Glomerular visceral epithelial cell (primary cell): ENCODE data around the gene USP35.

ENCODE experiments used
- DNase-seq: peaks from one replicate; pipeline ENCODE4 v3.0.0-alpha.2; 2016; ENCODE audit errors: extremely low spot score

USP35 gene

GRCh38 chr11:78199015-78199652 is 10.4 kb downstream of the USP35 start:
- no peak for DNase-seq

- DNase-seq = no peak
Measured at GRCh38 chr11:78199653-78200015, 10.9 kb downstream of the USP35 start.

GRCh38 chr11:78200061-78200460 is 11.3 kb downstream of the USP35 start:
- no peak for DNase-seq

- no peak for DNase-seq
Measured at GRCh38 chr11:78200553-78200952, 11.8 kb downstream of the USP35 start.

DNA sequence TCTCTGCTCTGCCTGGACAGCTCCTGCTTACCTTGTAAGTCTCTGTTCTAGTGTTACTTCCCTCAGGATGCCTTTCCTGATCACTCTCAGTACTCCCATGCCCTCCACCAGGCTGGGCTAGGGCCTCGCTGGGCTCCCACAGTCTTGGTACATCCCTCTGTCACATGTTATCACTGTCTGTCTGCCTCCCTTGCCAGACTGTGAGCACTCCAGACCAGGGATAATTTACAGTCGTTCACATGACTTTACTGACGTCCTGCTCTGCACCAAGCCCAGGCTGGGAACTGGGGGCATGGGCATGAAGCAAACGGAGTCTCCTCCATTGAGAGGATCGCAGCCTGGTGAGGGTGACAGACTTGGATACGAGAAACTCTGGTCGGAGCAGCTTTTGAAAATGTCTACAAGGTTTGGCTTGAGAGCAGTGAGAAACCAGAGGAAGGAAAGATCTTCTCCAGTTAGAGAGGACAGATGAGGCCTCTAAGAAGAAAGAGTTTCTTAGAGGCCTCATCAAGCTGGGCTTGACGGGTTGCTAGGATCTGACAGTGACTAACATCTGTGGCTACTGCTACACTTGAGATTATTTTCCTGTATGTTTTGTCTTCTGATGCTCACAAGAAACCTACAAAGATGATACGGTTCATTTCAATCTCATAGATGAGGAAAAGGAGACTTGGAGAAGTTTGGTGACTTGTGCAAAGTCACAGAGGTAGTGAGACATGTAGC is 12.5 kb downstream of the USP35 start:
- no peak for DNase-seq

DNA sequence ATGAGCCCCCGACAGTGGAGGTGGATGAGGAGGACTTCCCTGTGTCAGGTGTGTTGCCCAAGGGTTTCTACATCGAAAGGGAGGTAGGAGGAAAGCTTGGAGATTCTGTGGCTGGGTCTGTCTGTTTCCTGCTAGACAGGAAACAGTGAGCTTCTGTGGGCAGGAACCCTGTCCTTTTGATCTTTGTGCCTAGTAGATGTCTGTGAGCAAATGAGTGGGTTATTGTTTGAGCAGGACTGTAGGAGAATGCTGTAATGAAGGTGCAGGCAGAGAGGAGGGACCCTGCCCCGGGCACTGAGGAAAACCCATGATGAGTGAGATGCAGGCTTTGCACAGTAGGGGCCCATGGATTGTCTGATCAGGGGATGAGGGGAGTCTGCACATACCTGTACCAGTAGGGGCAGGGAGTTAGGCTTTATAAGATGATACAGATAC is 14.0 kb downstream of the USP35 start:
- DNase-seq = no peak

DNA sequence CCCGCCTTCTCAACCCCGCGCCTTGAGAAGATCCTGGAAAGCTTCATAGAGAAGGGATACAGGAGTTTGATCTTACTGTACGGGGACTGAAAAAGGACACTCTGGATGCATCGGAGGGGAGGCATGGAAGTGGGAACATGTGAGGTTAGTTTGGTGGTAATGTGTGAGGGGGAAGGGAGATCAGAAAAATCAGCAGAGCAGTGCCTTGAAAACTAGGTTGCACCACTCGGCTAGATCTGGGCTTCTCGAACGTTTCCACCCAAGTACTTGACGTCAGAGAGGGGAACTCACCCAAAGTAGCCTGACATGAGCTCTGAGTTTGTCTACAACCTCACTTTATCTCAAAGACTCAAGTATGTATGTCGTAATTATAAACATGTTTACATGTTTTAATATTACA is 14.5 kb downstream of the USP35 start:
- DNase-seq = no peak

DNA sequence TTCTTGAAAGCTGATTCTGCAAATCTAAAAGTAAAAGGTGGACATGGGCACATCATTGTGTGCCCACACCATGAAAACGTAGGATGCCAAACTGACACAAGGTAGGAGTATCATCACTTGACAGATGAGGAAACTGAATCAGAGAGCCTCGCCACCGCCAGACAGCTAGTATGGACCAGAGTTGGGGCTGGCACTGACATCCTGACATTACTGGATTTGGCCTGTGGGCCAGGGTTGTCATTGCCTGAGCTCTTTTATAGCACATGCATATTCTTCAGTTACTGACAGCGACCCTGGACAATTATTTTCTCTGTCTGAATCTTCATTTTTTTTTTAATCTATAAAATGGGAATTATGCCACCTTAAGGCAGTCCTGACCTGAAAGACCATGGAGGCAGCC is 16.5 kb downstream of the USP35 start:
- no peak for DNase-seq

DNA sequence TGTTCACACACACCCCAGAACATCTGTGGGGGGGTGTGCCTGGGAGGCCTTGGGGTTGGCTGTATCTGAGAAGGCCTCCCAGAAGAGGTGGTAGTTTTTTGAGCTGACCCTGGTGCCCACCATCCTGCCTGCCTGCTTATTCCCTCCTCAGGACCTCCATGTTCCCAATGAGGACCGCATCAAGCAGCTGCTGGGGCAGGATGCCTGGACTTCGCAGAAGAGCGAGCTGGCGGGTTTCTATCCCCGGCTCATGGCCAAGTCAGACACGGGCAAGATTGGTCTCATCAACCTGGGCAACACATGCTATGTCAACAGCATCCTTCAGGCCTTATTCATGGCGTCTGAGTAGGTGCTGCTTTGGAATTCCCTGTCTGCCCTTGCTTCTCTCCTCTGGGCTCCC is 17.0 kb downstream of the USP35 start:
- DNase-seq = no peak

- no peak for DNase-seq
Measured at GRCh38 chr11:78207532-78208256, 19.0 kb downstream of the USP35 start.

DNA sequence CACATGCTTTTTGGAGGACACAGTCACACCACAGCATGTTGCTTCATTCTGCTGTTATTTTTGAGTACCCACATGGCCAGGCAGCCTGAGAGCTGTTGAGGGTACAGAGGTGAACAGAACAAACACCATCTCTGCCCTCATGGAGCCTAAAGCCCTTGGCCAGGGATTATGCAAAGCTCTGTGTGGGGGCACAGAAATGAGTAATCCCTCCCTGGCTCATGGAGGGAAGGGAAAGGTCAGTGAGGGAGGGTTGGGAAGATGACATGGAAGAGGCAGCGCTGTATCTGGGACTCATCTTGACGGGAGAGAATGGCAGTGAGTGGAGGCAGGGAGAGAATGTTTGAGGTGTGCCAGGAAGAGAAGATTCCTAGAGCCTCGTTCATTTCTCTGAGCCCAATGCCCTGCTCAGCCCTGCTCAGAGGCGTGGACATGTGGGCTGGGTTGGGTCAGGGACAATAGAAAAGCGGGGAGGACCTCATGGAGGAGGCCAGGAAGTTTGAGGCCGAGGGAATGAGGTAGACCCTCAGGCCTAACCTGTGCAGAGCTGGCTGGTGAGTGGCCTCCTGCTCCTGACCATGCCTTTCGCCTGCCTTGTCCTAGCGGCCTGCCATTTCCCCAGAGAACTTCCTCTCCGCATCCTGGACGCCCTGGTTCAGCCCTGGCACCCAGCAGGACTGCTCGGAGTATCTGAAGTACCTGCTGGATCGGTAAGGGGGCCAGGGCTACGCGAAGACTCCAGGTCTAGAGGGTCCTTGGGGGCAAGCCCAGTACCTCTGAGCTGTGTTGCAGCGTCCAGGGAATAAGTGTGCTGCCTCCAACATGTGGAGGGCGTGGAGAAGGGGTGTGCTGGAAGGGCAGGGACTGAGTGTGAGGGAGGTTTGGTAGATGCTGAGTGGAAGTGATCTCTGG is 19.8 kb downstream of the USP35 start:
- DNase-seq = no peak

DNA sequence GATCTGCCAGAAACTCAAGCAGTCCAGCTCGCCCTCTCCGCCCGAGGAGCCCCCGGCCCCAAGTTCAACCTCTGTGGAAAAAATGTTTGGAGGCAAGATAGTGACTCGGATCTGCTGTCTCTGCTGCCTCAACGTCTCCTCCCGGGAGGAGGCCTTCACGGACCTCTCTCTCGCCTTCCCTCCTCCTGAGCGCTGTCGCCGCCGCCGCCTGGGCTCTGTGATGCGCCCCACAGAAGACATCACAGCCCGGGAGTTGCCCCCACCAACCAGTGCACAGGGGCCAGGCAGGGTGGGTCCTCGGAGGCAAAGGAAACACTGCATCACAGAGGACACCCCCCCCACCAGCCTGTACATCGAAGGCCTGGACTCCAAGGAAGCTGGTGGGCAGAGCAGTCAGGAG is 20.8 kb downstream of the USP35 start:
- DNase-seq = no peak

GRCh38 chr11:78210000-78210608 is 21.4 kb downstream of the USP35 start:
- no peak for DNase-seq

DNA sequence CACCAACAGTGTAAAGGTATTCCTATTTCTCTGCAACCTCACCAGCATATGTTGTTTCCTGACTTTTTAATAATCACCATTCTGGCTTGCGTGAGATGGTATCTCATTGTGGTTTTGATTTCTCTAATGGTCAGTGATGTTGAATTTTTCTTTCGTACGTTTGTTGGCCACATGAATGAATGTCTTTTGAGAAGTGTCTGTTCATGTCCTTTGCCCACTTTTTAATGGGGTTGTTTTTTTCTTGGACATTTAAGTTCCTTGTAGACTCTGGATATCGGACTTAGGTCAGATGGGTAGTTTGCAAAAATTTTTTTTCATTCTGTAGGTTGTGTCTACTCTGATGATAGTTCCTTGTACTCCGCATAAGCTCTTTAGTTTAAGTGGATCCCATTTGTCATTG is 22.8 kb downstream of the USP35 start:
- no peak for DNase-seq

DNA sequence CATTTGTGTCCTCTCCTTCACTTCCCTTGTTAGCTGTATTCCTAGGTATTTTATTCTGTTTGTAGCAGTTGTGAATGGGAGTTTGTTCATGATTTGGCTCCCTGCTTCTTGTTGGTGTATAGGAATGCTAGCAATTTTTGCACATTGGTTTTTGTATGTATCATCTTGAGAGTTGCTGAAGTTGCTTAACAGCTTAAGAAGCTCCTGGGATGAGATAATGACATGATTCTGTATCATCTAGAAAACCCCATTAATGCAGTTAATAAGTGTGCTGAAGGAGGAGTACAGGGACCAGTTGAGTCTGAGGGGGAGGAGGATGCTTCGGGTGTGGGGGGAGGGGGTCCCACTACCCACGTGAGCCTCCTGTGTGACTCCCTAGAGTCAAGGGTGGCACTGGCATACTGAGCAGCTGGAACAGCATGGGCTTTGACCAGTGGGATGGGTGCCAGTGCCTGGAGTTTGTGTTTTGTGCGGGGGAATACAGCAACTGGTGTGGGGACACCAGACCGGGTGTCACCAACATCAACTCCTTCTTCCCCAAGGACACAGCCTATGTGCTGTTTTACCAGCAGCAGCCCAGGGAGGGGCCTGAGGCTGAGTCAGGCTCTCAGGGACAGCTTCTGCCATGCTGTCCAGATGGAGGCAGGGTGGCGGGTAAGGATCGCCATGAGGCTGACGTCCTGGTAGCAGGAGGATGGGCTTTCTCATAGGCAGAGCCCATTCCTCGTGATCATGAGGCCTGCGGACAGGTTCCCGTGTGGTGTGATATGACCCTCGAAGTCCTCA is 24.1 kb downstream of the USP35 start:
- no peak for DNase-seq

DNA sequence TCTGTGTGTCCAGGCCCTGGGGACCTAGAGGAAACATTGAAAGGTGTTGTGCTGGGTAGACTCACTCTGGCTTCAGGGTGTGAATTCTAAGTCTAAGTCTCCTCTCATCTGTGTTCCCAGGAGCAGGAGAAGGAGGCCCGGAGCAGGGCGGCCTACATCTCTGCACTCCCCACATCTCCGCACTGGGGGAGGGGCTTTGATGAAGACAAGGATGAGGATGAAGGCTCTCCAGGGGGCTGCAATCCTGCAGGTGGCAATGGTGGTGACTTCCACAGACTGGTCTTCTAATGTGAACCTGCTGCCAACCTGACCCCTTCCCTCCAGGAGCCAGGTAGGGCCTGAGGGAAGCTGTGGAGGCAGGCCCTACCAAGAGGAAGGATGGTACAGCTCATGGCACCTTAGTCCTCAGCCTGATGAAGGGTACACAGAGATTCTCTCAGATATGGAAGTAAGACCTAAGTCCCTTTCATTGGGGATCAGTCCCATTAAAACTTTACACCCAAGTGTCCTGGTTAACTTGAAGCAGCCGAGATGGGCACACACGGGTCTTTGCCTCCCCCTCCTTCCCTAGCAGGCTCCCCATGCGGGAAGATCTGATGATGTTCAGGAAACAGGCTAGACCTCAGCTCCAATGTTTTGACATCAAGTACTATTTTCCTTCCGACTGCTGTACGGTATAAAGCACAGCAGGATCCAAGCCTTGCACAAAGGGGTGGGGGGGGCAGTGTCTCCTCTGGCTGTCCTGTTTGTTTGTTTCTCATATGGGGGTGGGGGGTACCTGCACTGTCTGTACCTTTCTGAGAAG is 25.0 kb downstream of the USP35 start:
- DNase-seq = no peak

DNA sequence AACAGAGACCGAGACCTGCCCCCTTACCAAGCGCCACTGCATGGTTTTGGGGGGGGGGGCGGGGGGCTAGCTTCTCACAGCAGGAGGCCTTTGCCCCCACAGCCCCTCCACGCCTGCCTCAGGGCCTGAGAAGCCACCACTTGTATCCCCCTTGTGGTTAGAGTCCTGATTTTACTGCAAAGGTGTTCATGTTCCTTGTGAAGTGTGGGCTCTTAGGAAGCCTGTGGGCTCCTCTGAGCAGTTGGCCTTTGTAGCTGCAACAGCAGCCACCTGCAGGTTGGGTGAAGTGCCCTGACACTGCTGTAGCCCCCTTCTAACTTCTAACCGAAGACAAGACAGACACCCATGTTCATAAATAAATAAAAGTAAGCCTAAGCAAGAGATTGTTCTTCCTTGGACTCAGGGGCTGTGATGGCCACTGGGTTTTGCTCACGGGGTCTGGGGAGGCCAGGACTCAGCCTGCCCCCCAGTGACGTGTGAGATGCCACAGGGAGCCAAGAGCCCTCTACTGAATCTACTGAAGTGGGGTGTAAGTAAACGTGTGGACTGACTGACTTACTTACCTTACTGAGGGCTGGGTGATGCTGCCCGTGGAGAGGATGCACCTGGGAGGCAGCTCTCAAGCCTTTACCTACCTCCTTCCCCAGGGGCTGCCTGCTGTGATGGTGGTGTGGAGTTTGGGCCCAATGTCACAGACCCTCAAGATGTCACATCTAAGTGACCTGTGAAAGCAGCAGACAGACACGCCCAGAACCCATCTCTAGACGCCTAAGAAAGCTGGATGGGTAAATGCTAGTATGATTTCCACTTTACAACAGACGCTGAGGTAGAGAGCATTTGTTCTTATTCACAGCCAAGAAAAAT is 25.8 kb downstream of the USP35 start:
- DNase-seq = no peak

DNA sequence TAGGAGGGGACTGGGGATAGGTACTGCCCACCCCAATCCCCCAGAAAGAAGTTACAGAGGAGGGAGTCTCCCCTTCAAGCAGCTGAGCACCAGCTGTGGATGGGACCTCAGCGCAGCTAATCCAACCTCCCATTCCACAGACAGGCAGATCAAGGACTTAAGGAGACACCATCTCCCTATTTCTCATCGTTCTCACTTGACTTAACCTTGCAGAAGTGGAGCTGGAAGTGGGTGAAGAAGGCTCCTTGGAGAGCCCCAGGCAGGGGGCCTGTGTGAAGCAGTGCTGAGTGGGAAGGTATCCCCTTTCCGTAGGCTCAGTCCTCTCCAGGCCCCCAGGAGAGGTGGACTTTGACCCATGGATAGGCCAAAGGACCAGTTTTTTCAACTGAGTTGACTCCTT is 27.3 kb downstream of the USP35 start:
- DNase-seq = no peak
